Memory B cell (primary cell): Measurements from ENCODE around the gene PCK2.
A peak's percentile ranks its signal among the peaks of the same experiment; 100 is the strongest.

Experiments
- ATAC-seq: fragments of 150-1000 bp; cut with Tn5 transposase; 2 replicates; pipeline ENCODE4 v1.10.0; 2021; ENCODE audit warnings: low read depth, mild to moderate bottlenecking, moderate library complexity
- DNase-seq, 2 donors: peaks; one replicate each; pipeline ENCODE4 v3.0.0; 2022; ENCODE audit warnings: low spot score in 2 of 2
- H3K27ac Mint-ChIP-seq: one replicate; pipeline ENCODE4 v1.8.0; 2022; ENCODE audit warnings: mild to moderate bottlenecking, moderate library complexity, mixed read lengths
- H3K27me3 Mint-ChIP-seq: one replicate; pipeline ENCODE4 v1.8.0; 2022; ENCODE audit warnings: mixed read lengths
- H3K36me3 Mint-ChIP-seq: one replicate; pipeline ENCODE4 v1.8.0; 2022; ENCODE audit warnings: mild to moderate bottlenecking, mixed read lengths
- H3K4me1 Mint-ChIP-seq: one replicate; pipeline ENCODE4 v1.8.0; 2022; ENCODE audit warnings: mixed read lengths
- H3K4me3 Mint-ChIP-seq: one replicate; pipeline ENCODE4 v1.8.0; 2022; ENCODE audit warnings: mild to moderate bottlenecking, moderate library complexity, mixed read lengths
- H3K9me3 Mint-ChIP-seq: one replicate; pipeline ENCODE4 v1.8.0; 2022; ENCODE audit warnings: mixed read lengths

The PCK2 gene

GRCh38 chr14:24092110-24092504 lies 2.0 kb upstream of the PCK2 start:
- ATAC-seq (no peak), DNase-seq (no peak)
- H3K4me3 Mint-ChIP-seq: peak overlapping the region; percentile 3

DNA sequence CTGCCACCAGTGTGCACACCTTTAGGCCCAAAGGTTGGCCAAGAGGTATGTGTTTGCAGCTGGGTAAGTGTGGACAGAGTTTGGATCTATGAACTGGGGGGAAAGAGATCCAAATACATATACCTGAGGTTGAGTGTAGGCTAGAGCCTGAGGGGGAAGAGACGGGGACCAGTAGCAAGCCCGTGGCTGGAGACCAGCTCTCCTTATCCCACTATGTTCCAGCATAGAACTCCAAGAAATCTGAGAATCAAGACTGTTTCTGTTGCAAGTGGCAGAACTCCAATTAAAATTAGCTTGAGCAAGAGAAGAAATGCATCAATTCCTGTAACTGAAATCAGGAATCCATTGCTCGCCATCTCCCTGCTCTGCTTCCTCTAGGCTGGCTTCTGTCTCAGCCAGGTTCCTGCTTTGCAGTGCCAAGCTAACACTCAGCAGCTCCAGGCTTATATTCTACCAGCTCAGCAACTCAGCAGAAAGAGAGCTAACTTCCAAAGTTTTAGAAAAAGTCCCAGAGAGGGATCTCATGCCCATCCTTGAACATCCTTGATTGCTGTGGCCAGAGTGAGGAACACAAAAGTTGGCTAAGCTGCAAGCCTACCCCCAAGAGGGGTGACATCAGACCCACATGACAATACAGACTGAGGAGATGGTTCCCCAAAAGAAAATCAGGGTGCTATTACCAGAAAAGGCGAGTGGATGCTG lies 1.5 kb upstream of the PCK2 start:
- ATAC-seq (no peak), DNase-seq (no peak)
- Mint-ChIP-seq H3K4me3 (peak overlapping the region; percentile 94), H3K27me3 (no peaks in the 10 kb centered on the region), H3K9me3 (no peaks in the 10 kb centered on the region), H3K4me1 (peaks cover 32% of the 10 kb centered on the region), H3K27ac (peak overlapping the region; percentile 94), H3K36me3 (peaks cover 5% of the 10 kb centered on the region)

More at GRCh38 chr14:24092110-24092504, 2.0 kb upstream of the PCK2 start:
- H3K9me3 Mint-ChIP-seq: no peaks in the 10 kb centered on the region
- peaks cover 33% of the 10 kb centered on the region for H3K4me1 Mint-ChIP-seq
- H3K27ac Mint-ChIP-seq: no peak overlapping the region
- peaks cover 5% of the 10 kb centered on the region for H3K36me3 Mint-ChIP-seq
- H3K27me3 Mint-ChIP-seq: no peaks in the 10 kb centered on the region

GRCh38 chr14:24093207-24093900 lies 757 bp upstream of the PCK2 start:
- H3K4me1 Mint-ChIP-seq: peaks cover 32% of the 10 kb centered on the region
- DNase-seq: no peak
- H3K36me3 Mint-ChIP-seq: peaks cover 5% of the 10 kb centered on the region
- peak overlapping the region; percentile 94 for H3K4me3 Mint-ChIP-seq
- H3K27ac Mint-ChIP-seq: peak overlapping the region; percentile 94
- H3K9me3 Mint-ChIP-seq: no peaks in the 10 kb centered on the region
- no peaks in the 10 kb centered on the region for H3K27me3 Mint-ChIP-seq
- no peak for ATAC-seq

DNA sequence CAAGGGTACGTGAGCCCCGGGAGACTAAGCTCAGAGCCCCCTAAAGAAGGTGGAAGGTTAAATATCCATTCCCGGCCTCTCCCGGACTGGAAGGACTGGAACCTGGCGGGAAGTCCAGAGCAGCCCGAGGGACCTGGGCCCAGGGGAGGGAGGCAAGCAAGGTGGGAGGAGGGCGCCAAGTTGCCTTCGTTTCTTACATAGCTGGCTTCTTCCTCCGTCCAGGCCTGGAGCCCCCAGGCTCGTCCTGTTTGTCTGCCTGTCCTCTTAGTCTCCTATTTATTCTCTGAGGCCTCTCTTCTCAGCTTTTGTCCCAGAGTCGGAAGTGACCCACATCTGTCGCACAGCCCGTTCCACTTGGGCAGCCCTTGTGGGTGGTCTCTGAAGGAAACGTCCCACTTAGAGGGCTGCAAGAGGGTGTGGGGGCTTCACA lies 745 bp downstream of the PCK2 start:
- H3K4me3 Mint-ChIP-seq: peak overlapping the region; percentile 94
- H3K27me3 Mint-ChIP-seq: no peaks in the 10 kb centered on the region
- peaks cover 12% of the 10 kb centered on the region for H3K36me3 Mint-ChIP-seq
- peak overlapping the region; percentile 94 for H3K27ac Mint-ChIP-seq
- peaks cover 29% of the 10 kb centered on the region for H3K4me1 Mint-ChIP-seq
- H3K9me3 Mint-ChIP-seq: no peaks in the 10 kb centered on the region
- no peak for ATAC-seq
- DNase-seq: no peak

- peaks cover 14% of the 10 kb centered on the region for H3K36me3 Mint-ChIP-seq
These were observed 1.4 kb downstream of the PCK2 start for GRCh38 chr14:24095271-24096068.

DNA sequence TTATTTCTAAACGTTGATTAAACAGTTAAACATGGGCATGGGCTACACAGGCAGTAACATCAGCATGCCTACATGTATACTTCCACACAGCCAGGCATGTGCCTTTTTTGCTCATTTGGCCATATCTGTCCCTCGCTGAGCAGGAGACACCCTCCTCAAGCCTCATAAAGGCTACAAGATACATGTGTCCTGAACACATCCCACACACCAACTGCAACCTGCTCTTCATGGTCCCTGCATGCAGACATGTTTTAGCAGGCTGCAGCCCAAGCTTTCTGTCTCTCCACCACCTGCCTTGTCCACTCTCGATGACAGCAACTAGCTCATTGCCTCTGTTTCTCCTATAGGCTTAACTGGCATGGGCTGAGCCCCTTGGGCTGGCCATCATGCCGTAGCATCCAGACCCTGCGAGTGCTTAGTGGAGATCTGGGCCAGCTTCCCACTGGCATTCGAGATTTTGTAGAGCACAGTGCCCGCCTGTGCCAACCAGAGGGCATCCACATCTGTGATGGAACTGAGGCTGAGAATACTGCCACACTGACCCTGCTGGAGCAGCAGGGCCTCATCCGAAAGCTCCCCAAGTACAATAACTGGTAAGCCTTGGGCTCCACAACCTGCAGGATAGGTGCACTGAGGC lies 2.6 kb downstream of the PCK2 start:
- Mint-ChIP-seq H3K4me3 (peak overlapping the region; percentile 59), H3K27ac (peak overlapping the region; percentile 11), H3K4me1 (peaks cover 23% of the 10 kb centered on the region), H3K9me3 (no peaks in the 10 kb centered on the region), H3K27me3 (no peaks in the 10 kb centered on the region), H3K36me3 (peaks cover 14% of the 10 kb centered on the region)
- ATAC-seq (no peak), DNase-seq (no peak)

More at GRCh38 chr14:24095271-24096068, 1.4 kb downstream of the PCK2 start:
- ATAC-seq (peak; percentile 56), DNase-seq (peak; percentile 40 to 42)
- Mint-ChIP-seq H3K4me3 (peak overlapping the region; percentile 94), H3K4me1 (peaks cover 26% of the 10 kb centered on the region), H3K27ac (peak overlapping the region; percentile 94), H3K9me3 (no peaks in the 10 kb centered on the region), H3K27me3 (no peaks in the 10 kb centered on the region)

GRCh38 chr14:24098229-24098926 lies 4.3 kb downstream of the PCK2 start:
- peaks cover 21% of the 10 kb centered on the region for H3K4me1 Mint-ChIP-seq
- no peak overlapping the region for H3K4me3 Mint-ChIP-seq
- H3K9me3 Mint-ChIP-seq: no peaks in the 10 kb centered on the region
- no peaks in the 10 kb centered on the region for H3K27me3 Mint-ChIP-seq
- DNase-seq (no peak), ATAC-seq (no peak)
- H3K27ac Mint-ChIP-seq: no peak overlapping the region
- H3K36me3 Mint-ChIP-seq: peaks cover 17% of the 10 kb centered on the region

GRCh38 chr14:24098927-24099813 lies 5.1 kb downstream of the PCK2 start:
- ATAC-seq (no peak), DNase-seq (no peak)
- Mint-ChIP-seq H3K9me3 (no peaks in the 10 kb centered on the region), H3K36me3 (peaks cover 20% of the 10 kb centered on the region), H3K4me3 (no peak overlapping the region), H3K27me3 (no peaks in the 10 kb centered on the region), H3K4me1 (peaks cover 16% of the 10 kb centered on the region), H3K27ac (no peak overlapping the region)

DNA sequence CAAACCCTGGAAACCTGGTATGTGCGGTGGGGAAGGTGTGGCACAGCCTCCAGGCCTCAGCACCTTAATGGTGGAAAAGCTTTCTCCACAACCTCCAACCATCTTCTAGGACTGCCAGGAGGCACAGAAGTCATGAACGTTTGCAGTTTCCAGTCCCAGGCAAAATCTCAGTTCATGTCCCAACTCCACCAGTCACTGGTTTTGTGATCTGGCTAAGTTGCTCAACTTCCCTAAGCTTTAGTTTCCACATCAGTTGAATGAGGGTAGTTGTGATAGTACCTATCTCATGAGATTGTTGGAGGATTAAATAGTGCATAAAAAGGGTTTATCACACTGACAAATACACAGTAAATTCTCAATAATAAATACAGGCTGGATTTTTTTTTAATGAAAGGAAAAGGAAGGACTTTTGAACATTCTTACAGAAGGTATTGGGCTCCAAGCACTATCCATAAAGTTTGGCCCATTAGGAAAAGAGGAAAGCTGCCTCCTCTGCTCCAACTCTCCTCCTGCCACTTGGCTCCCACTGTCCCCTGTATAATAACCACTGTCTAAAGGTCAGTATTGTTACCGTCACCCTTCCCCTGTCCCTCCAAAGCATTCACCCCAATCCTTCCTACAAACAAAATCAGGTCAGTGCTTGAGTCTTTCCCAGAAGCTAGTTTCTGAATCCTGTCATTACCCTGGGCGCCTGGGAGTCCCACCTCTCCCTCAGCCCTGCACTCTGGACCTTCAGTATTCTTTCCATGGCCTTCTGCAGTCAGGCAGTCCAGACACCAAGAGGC lies 6.3 kb downstream of the PCK2 start:
- Mint-ChIP-seq H3K4me1 (peaks cover 14% of the 10 kb centered on the region), H3K36me3 (peaks cover 24% of the 10 kb centered on the region), H3K9me3 (no peaks in the 10 kb centered on the region), H3K4me3 (no peak overlapping the region), H3K27ac (no peak overlapping the region), H3K27me3 (no peaks in the 10 kb centered on the region)
- DNase-seq (no peak), ATAC-seq (no peak)

- H3K27ac Mint-ChIP-seq: no peak overlapping the region
- H3K4me3 Mint-ChIP-seq: no peak overlapping the region
- DNase-seq: no peak
- H3K4me1 Mint-ChIP-seq: peaks cover 9% of the 10 kb centered on the region
- H3K27me3 Mint-ChIP-seq: no peaks in the 10 kb centered on the region
- ATAC-seq: no peak
- H3K36me3 Mint-ChIP-seq: peaks cover 24% of the 10 kb centered on the region
- H3K9me3 Mint-ChIP-seq: no peaks in the 10 kb centered on the region
These were observed 6.9 kb downstream of the PCK2 start for GRCh38 chr14:24100982-24101494.

DNA sequence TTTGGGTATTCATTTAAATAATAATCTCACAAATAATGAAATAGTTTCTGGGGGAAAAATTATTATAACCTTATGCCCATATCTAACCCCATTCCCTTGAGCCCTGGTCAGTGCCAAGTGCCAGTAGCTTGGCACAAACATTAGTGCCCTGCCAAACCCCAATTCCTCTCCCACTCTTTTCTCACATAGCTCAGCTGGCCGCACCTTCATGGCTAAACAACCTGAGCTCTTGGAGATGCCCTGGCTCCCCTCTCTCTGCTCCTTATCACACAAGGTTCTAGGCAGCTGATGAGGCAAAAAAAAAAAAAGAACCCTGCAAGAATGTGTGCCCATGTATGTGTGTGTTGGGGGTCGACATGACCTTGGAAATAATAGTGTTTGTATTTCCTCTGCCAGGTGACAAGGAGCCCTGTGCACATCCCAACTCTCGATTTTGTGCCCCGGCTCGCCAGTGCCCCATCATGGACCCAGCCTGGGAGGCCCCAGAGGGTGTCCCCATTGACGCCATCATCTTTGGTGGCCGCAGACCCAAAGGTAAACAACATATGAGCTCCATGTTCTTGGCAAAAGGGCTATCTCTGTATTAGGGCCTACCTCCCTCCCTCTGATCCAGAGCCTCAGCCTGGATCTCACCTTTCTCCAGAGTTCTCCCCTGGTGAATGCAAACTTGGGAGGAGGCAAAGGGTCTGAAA lies 8.4 kb downstream of the PCK2 start:
- H3K36me3 Mint-ChIP-seq: peaks cover 19% of the 10 kb centered on the region
- no peaks in the 10 kb centered on the region for H3K9me3 Mint-ChIP-seq
- H3K27me3 Mint-ChIP-seq: no peaks in the 10 kb centered on the region
- H3K4me3 Mint-ChIP-seq: no peak overlapping the region
- DNase-seq: no peak
- no peak overlapping the region for H3K27ac Mint-ChIP-seq
- no peak for ATAC-seq
- peaks cover 2% of the 10 kb centered on the region for H3K4me1 Mint-ChIP-seq
